GM15510 (cell line): Measurements from ENCODE around the gene PRKCE.

Experiments used
- POLR2A ChIP-seq: IDR thresholded peaks from 3 replicates; pipeline ENCODE4 v1.6.1; 2011; ENCODE audit warnings: borderline replicate concordance; ENCODE audit not compliant: insufficient read length; ENCODE audit errors: extremely low read depth

Gene PRKCE

DNA sequence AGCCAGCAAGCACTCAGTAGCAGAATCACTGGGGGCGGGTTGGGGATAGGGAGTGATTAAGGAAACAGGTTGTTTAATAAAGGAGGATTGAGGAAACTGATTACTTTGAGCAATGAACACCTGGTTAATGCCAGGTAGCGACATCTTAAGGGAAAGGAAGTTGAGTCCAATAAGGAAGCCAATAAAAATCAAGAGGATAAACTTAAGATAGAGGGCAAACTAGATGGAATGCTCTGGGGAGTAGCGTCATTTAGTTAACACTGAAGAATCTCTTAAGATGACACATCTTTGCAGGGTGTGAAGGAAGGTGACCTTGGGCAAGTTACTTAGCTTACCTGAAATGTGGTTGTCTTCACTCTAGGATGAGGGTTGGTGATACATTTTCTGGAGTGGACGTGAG, 242.7 kb downstream of the PRKCE start:
- TF ChIP-seq POLR2A = no peak

GRCh38 chr2:45895241-45895861, 243.9 kb downstream of the PRKCE start:
- no peak for TF ChIP-seq POLR2A

DNA sequence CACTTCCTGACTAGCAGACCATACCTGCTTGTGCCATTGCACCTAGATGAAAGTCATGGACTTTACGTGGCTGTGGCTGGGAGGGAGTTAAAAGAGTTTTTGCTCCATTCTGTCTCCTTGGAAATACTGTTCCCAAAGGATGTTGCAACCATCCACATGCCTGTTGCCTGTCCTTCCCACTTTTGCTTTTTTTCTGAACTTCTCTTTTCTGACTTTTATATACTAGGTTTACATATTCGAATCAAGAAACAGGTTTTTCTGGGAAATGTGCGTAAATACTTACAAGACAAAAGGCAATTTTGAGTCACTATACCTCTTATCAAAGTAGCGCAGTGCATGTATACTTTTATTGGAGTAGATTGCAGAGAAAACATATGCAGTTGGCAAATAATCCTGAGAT, 244.8 kb downstream of the PRKCE start:
- TF ChIP-seq POLR2A = no peak

DNA sequence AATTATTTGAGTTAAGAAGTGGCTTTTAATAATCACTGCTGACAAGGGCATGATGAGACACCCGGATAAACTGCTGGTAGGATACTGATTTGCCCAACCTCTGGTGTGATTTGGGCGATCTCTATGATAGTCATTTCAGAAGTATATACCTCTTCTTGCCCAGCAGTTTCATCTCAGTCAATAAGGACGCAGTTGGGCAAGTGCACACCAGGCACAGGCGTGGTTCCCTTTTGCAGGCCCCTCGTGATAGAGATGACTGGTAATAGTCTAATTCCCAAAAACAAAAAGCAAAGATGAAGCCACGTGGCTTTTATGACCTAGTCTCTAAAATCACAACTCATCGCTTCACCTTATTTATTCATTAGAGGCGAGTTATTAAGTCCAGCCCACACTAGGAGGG, 246.4 kb downstream of the PRKCE start:
- no peak for TF ChIP-seq POLR2A

- TF ChIP-seq POLR2A = no peak
These were observed 247.3 kb downstream of the PRKCE start for GRCh38 chr2:45898819-45899218.

GRCh38 chr2:45899926-45900325, 248.5 kb downstream of the PRKCE start:
- TF ChIP-seq POLR2A = no peak

DNA sequence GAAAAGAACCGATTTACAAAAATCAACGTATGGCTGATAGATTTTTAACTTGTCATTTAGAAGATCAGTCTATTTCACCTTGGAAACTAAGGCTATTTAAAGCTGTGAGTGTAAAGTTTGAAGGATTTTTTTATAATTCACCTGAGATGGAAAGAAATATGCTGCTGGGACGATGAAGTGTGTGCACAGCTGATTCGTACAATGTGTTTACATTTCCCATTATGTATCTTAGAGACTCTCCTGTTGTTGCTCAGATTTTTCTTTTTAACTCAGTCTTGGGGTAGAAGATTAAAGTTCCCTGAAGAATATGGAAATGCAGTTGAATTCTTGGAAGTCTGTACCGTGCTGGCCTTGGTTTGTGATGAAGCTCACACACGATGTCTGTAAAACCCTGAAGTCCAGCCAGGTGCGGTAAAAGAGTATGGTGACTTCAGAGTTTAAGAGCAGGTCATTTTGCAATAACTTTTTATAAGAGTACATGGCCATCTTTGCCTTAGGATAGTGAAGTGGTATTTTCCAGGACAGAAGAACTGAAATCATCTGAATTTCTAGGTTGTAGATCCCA, 250.1 kb downstream of the PRKCE start:
- no peak for TF ChIP-seq POLR2A

GRCh38 chr2:45902380-45902779, 250.9 kb downstream of the PRKCE start:
- no peak for TF ChIP-seq POLR2A

GRCh38 chr2:45902781-45903375, 251.4 kb downstream of the PRKCE start:
- TF ChIP-seq POLR2A = no peak

DNA sequence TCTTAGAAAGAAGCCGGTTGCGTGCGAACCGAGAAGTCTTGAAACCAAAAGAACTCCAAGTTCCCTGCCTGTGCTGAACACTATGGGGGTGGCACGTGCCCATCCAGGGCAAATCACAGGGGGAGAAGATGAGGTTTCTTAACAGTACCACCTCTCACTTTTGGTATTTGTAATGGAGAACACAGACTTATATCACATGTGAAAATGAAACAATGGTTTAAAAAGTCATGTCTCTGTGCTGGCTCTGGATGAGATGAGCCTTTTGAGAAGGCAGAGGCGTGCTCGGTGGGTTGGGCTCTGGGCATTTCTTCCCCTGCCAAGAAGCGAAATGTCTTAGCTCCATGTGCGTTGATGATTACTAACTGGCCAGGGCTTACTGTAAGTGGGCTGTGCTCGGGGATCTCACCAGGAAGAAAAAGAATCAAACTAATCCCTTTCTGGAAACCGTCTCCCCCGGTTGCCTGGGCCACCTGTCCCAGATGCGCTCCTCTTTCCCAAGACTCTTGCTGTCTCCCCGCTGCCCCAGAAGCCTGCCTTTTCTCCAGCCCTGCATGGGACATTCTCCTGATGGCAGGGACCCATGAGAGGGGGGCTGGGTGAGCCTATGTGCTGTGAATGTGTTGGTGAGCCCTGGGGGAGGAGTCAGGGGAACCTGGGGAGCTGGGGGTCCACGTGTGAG, 252.9 kb downstream of the PRKCE start:
- no peak for TF ChIP-seq POLR2A

- TF ChIP-seq POLR2A = no peak
These were observed 253.6 kb downstream of the PRKCE start for GRCh38 chr2:45904946-45905631.

DNA sequence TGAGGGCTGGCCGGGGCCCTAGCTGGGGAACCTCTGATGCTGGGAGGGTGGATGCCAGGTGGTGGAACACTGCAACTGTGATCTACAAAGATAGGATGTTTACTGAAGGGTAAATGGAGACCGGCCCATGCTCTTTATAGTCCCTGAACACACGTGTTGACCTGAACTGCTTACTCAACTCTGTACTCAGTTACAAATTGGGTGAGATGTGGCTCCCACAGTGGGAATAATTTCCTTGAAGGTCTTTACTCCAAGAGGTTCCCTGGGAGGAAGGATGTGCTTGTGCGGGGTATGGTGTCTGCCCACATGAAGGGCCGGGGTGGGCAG, 254.1 kb downstream of the PRKCE start:
- TF ChIP-seq POLR2A = no peak

- TF ChIP-seq POLR2A = no peak
These were observed 256.1 kb downstream of the PRKCE start for GRCh38 chr2:45907592-45907991.

DNA sequence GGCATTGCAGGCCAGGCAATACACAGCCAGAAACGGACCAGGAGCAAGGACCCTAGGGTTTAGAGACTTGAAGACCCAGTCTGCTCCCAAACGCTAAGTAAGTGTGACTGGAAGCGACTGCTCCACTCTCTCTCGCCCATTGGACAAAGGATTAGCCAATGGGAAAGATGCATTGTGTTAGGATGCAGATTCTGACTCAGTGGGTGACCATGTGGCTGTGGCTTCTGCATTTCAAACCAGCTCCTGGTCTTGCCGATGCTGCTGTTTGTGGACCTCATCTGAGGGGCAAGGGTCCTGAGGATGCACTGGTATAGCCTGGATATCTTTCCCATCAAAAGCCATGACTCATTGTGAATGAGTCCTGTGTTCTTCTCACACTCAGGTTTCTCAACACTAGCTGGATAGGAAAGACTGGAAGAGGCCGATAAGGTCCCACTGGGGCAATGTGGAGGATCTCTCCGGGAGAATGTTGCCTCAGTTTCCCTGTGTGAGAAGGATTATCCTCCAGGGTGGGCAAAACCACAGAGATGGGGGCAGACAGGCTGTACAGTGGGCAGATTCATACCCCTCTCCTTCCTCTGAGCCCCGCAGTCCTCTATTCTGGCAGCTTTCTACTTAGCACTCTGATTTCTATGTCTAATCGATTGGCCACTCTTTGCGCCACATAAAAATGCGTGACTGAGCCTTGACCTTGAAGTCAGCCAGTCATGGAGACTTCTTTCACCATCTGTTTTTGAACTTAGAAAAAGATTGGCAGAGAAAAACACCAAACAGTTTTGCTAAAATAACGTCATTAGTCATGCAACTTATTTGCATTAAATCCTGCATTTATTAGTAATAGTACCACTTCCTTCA, 257.1 kb downstream of the PRKCE start:
- TF ChIP-seq POLR2A = no peak
